GM21619 (cell line): ENCODE data around the gene PTGES2.
A peak's percentile ranks its signal among the peaks of the same experiment; 100 is the strongest.

Experiments used
- ATAC-seq: cut with Tn5 transposase; IDR thresholded peaks from one replicate; pipeline ENCODE4 v1.9.1; 2021; ENCODE audit not compliant: unreplicated experiment

The PTGES2 gene

GRCh38 chr9:128127568-128127989 lies at the start of gene PTGES2:
PTGES2 (minus strand) TSS chr9:128127729; CDS start chr9:128127717, 12 bp downstream.
- peak; percentile 59 for ATAC-seq

- no peak for ATAC-seq
Observed at GRCh38 chr9:128175726-128176125, 48.2 kb upstream of the PTGES2 start.

DNA sequence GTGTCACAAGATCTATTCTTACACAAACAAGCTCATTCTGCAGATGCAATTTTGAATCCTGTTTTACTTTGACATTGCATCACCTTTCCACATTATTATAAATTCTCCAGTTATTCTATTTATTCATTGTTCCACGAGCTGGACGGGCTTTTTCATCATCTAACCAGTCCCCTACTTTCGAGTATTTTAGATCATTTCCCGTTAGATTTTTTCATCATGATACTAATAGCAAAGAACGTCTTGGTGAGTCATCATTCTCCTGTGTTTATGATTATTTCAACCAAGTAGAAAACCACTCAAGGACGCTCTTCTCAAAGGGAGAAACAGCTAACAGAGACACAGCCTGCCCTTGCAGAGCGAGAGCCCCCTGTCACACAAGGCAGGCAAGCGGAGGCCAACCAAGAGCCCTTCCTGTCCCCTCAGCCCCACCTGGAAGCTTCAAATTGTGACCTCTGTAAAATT lies 47.6 kb upstream of the PTGES2 start:
- no peak for ATAC-seq

- no peak for ATAC-seq
Observed at GRCh38 chr9:128174062-128174461, 46.5 kb upstream of the PTGES2 start.

DNA sequence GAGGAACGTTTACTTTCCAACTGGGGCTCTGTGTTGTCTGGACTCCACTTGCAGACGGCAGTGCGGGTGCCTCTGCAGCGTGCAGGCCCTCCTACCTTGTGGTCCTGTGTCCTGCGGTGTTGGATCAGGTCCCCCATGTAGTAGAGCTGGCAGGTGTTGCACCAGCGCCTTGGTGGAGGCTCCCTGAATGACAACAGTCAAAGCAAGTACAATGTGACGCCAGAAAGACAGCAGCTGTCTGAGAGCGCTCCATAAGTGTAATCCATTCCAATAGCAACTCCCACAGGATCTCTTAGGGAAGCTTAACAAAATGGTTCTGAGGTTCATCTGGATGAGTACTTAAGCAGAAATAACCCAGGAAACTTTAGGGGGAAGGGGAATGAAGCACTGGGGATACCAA lies 42.4 kb upstream of the PTGES2 start:
- ATAC-seq, result no peak

GRCh38 chr9:128169492-128169891 lies 42.0 kb upstream of the PTGES2 start:
- no peak for ATAC-seq

DNA sequence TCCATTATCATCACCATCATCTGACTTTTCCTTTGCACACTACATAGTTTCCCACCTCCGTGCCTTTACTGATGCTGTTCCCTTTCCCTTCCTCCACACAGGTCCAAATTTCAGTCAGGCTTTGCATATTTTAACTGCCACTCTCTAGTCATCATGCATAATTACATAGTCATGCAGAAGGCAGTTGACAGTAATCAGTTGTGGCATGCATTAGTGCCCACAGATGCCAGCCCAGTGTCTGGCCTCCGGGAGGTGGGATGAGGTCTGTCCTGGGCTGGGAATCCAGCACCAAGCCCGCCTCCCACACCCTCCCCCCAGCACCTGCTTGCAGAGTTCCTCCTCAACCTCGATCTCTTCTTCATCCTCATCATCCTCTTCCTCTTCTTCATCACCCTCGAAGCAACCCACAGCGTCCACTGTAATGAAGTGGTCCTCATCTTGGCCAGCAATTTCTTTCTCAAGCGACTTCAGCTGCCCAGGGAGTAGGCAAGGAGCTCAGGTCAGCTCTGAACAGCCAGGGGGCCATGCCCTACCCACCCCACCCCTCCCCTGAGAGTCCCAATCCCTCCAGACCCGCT lies 41.3 kb upstream of the PTGES2 start:
- no peak for ATAC-seq

DNA sequence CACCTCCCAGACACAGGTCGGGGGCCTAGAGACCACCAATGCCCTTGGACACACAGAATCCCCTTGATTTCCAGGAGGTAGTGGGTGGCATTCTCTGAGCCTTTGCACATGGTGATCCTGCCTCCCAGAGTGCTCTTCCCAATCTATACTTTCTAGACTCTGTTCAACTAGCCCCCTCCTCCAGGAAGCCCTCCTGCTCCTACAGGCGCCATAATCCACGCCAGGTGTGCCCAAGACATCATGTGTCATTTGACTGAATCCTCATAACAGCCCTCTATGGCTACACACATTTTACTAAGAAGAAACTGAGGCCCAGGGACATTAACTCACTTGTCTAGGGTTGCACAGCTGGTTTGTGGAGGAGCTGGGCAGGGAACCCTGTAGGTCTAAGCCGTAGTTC lies 39.7 kb upstream of the PTGES2 start:
- ATAC-seq, result no peak

DNA sequence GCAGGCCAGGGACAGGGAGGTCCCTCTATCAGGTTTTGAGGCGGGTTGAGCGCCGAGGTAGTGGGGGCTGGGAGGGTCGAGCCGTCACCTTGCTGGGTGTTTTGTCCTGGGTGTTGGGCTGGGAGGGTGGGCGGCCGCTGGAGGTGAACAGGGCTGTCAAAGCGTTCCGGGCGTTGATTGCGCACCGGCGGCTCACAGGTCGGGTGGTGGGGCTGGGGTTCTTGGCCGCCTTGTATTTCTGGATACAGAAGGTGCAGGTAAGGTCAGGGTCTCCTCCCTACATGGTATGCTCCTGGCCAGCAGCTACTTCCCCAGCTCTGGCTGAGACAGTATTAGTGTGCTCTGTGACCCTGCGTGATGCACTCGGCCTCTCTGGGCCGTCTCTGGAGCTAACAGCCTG lies 38.6 kb upstream of the PTGES2 start:
- no peak for ATAC-seq

GRCh38 chr9:128164307-128164885 lies 36.9 kb upstream of the PTGES2 start:
- ATAC-seq, result no peak

GRCh38 chr9:128163523-128164306 lies 36.2 kb upstream of the PTGES2 start:
- no peak for ATAC-seq

DNA sequence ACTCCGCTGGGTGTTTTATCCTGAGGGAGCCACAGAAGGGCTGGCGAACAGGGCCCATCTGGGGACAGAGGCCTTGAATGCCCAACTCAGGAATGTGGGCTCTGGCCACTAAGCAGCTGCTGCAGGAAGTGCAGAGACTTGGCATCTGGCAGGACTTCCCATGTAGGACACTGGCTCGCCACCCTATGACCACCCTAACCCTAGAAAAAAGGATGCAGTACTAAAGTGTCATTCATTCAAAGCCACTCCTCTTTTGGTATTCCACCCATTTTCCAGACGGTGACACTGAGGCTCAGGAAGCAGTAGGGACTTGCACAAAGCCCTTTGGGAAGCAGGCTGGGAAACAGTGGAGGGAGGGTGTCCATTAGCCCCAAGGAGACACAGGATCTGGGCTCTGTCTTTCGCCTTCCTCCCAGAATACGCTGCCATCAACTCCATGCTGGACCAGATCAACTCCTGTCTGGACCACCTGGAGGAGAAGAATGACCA lies 35.5 kb upstream of the PTGES2 start:
- ATAC-seq, result no peak

- no peak for ATAC-seq
Observed at GRCh38 chr9:128162215-128163026, 34.9 kb upstream of the PTGES2 start.

- ATAC-seq, result no peak
Observed at GRCh38 chr9:128161215-128161902, 33.8 kb upstream of the PTGES2 start.

DNA sequence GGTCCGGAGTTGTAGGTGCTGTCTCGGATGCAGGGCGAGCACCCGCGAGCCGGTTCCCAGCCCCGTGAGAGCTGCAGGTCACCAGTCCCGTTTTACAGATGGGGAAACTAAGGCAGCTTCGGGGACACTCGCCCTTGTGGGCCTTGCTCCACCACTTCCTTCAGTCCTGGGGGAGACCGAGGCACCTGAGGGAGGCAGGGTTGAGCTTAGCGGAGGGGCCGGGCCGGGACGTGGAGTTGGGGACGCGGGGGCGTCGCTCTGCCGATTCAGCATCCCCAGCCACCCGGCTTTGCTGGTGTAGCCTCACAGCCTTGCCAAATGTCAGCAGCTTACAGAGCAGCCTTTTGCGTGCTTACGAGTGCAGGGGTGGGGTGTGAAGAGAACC lies 33.1 kb upstream of the PTGES2 start:
- ATAC-seq, result peak; percentile 5

- peak; percentile 68 for ATAC-seq
Observed at GRCh38 chr9:128159784-128160602, 32.5 kb upstream of the PTGES2 start, which contains the start of gene BBLN. BBLN (plus strand) TSS chr9:128160265; CDS start chr9:128160408, 143 bp downstream.

- no peak for ATAC-seq
Observed at GRCh38 chr9:128159522-128159783, 31.9 kb upstream of the PTGES2 start.

DNA sequence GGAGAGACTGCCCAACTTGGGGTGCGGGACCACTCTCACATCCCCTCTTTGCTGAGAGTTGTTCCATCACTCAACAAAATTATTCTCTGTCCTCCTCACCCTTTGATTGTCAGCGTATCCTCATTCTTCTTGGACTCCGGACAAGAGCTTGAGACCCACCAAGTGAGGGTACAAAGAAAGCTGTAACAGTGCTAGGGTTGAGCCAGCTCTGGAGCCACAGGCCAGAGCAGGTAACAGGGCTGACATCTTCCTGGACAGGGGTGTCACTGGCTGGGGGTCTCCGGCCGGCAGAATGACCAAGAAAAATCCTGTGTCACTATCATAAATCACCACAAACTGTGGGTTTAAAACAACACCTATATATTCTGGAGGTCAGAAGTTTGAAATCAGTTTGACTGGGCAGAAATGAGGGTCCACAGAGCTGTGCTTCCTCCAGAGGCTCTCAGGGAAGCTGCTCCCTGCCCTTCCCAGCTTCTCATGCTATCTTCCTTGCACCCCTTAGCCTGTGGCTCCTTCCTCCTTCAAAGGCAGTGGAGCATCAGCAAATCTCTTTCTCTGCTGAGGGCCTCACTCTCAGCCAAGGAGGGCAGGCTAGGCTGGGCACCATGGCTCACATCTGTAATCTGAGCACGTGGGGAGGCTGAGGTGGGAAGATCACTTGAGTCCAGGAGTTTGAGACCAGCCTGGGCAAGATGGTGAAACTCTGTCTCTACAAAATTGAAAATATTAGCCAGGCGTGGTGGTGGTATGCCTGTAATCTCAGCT lies 28.4 kb upstream of the PTGES2 start:
- no peak for ATAC-seq
